ENCODE results near the gene CMTM7. TPM values are rescaled to one million over a fixed set of nuclear protein-coding genes. Genes with fewer than 3 reads are reported as not detected.

Gene CMTM7
- total and polyA plus RNA-seq, 2 of the 13 experiments (the other 11 are each of a cell fraction or from before 2014, with no cell fraction given): 20.9 to 21.4 TPM

- TF ChIP-seq NPAS2 (CRISPR knock-in tag; IDR thresholded peaks at IDR 0.05; ENCODE audit: borderline replicate concordance) (no peak), ZNF878 (CRISPR knock-in tag; IDR thresholded peaks at IDR 0.05) (no peak), HMG20B (CRISPR knock-in tag; conservative IDR thresholded peaks at IDR 0.05) (no peak; the same call in 1 of the 2 replicates), FOXJ3 (CRISPR knock-in tag; IDR thresholded peaks at IDR 0.05; ENCODE audit: borderline replicate concordance) (no peak), ELF3 (CRISPR knock-in tag; IDR thresholded peaks at IDR 0.05) (0 out of 2 replicates have a peak, but pooled peaks have one; percentile 31), ZNF777 (CRISPR knock-in tag; IDR thresholded peaks at IDR 0.05) (no peak), SNAPC5 (CRISPR knock-in tag; IDR thresholded peaks at IDR 0.05; ENCODE audit: borderline replicate concordance) (no peak), ZMYM4 (CRISPR knock-in tag; IDR thresholded peaks at IDR 0.05) (peak; percentile 55; the same call in 1 of the 2 replicates), HES4 (CRISPR knock-in tag; IDR thresholded peaks at IDR 0.05; ENCODE audit: borderline replicate concordance) (no peak), PHB2 (IDR thresholded peaks at IDR 0.05; ENCODE audit: partially characterized antibody) (no peak), MAFG (CRISPR knock-in tag; IDR thresholded peaks at IDR 0.05) (0 out of 2 replicates have a peak, but pooled peaks have one; percentile 11), TIGD3 (CRISPR knock-in tag; IDR thresholded peaks at IDR 0.05; ENCODE audit: borderline replicate concordance) (no peak; the same call in 1 of the 2 replicates), BCLAF1 (IDR thresholded peaks at IDR 0.05) (no peak), ZNF891 (CRISPR knock-in tag; IDR thresholded peaks at IDR 0.05) (peak; percentile 63; the same call in 1 of the 2 replicates), ZNF839 (CRISPR knock-in tag; IDR thresholded peaks at IDR 0.05; ENCODE audit: borderline replicate concordance) (0 out of 2 replicates have a peak, but pooled peaks have one; percentile 59), CENPX (CRISPR knock-in tag; IDR thresholded peaks at IDR 0.05) (no peak), DRAP1 (CRISPR knock-in tag; IDR thresholded peaks at IDR 0.05) (0 out of 2 replicates have a peak, but pooled peaks have one; percentile 46), PCBP1 (IDR thresholded peaks at IDR 0.05; ENCODE audit: borderline replicate concordance, low read depth, low read length) (no peak), ZNF615 (CRISPR knock-in tag; IDR thresholded peaks at IDR 0.05; ENCODE audit: borderline replicate concordance) (no peak), ZMYM3 (CRISPR knock-in tag; IDR thresholded peaks at IDR 0.05) (peak; percentile 48; the same call in 1 of the 2 replicates), ELF4 (CRISPR knock-in tag; IDR thresholded peaks at IDR 0.05; ENCODE audit: borderline replicate concordance) (0 out of 2 replicates have a peak, but pooled peaks have one; percentile 59), ZNF816 (CRISPR knock-in tag; IDR thresholded peaks at IDR 0.05; ENCODE audit: borderline replicate concordance) (peak; percentile 15; the same call in 1 of the 2 replicates), FOSL2 (CRISPR knock-in tag; IDR thresholded peaks at IDR 0.05) (no peak)
Observed at GRCh38 chr3:32401556-32402081, 10.0 kb downstream of the CMTM7 start (continued).
